Activated T-cell treated with anti-CD3 and anti-CD28 coated beads for 4 hours (primary cell): ENCODE measurements around the gene GP1BB.

Experiments
- DNase-seq: peaks from one replicate; pipeline ENCODE4 v3.0.0-alpha.2; 2020

GP1BB gene

GRCh38 chr22:19756288-19757128, 33.2 kb downstream of the GP1BB start:
- DNase-seq = peak; percentile 53

GRCh38 chr22:19757140-19757984, 34.0 kb downstream of the GP1BB start:
- no peak for DNase-seq

GRCh38 chr22:19757985-19758895, 34.9 kb downstream of the GP1BB start:
- DNase-seq = no peak

- DNase-seq = no peak
Observed at GRCh38 chr22:19758896-19759426, 35.6 kb downstream of the GP1BB start.

- DNase-seq = no peak
Observed at GRCh38 chr22:19759427-19760057, 36.2 kb downstream of the GP1BB start.

GRCh38 chr22:19760058-19760950, 37.0 kb downstream of the GP1BB start, which contains the start of gene TBX1:
Gene TBX1 (plus strand): TSS chr22:19760778. CDS start chr22:19760844, 66 bp downstream.
- no peak for DNase-seq

GRCh38 chr22:19760951-19761724, 37.8 kb downstream of the GP1BB start:
- DNase-seq = no peak

- DNase-seq = no peak
Observed at GRCh38 chr22:19761725-19762567, 38.6 kb downstream of the GP1BB start.

- no peak for DNase-seq
Observed at GRCh38 chr22:19762568-19763457, 39.5 kb downstream of the GP1BB start.

GRCh38 chr22:19763458-19764298, 40.3 kb downstream of the GP1BB start:
- DNase-seq = no peak

GRCh38 chr22:19764299-19764593, 40.9 kb downstream of the GP1BB start:
- no peak for DNase-seq

- no peak for DNase-seq
Observed at GRCh38 chr22:19764636-19765476, 41.5 kb downstream of the GP1BB start.

GRCh38 chr22:19765477-19766239, 42.3 kb downstream of the GP1BB start:
- DNase-seq = no peak

- DNase-seq = no peak
Observed at GRCh38 chr22:19766240-19766510, 42.8 kb downstream of the GP1BB start.

GRCh38 chr22:19766511-19767426, 43.4 kb downstream of the GP1BB start:
- DNase-seq = peak; percentile 27
